Dedifferentiated amniotic fluid mesenchymal stem cell (primary cell): ENCODE measurements around the gene CAMSAP2.

Experiments
- DNase-seq: peaks from one replicate; pipeline ENCODE4 v3.0.0-alpha.2; 2016; ENCODE audit errors: extremely low spot score

Gene CAMSAP2, protein sequence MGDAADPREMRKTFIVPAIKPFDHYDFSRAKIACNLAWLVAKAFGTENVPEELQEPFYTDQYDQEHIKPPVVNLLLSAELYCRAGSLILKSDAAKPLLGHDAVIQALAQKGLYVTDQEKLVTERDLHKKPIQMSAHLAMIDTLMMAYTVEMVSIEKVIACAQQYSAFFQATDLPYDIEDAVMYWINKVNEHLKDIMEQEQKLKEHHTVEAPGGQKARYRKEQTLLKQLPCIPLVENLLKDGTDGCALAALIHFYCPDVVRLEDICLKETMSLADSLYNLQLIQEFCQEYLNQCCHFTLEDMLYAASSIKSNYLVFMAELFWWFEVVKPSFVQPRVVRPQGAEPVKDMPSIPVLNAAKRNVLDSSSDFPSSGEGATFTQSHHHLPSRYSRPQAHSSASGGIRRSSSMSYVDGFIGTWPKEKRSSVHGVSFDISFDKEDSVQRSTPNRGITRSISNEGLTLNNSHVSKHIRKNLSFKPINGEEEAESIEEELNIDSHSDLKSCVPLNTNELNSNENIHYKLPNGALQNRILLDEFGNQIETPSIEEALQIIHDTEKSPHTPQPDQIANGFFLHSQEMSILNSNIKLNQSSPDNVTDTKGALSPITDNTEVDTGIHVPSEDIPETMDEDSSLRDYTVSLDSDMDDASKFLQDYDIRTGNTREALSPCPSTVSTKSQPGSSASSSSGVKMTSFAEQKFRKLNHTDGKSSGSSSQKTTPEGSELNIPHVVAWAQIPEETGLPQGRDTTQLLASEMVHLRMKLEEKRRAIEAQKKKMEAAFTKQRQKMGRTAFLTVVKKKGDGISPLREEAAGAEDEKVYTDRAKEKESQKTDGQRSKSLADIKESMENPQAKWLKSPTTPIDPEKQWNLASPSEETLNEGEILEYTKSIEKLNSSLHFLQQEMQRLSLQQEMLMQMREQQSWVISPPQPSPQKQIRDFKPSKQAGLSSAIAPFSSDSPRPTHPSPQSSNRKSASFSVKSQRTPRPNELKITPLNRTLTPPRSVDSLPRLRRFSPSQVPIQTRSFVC (N-terminal part only)

DNA sequence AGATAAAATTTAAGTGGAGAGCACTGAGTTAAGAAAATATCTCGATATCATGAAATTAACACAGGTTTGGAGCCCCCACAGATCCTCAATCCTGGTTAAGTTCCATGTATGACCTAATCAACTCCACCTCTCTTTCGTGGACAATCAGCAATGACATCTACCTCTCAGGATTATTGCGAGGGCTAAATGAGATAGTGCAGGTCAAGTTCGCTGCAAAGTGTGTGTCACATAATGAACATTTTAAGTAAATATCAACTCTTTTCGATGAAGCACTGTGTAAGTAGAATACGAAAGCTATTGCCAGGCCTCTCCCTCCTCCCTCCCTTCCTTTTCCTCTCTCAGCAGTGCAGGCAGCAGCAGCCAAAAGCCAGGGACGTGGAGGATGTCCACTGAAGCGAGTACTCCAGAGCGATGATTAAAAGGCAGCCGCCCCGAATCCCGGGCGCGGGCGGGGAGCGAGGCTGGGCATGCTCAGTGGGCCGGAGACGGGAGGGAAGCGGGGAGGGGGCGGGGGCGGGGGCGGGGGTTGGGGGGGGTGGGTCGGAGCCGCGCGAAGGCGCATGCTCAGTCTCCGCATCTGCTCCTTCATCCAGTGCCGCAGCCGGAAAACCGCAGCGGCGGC, at the start of gene CAMSAP2:
TSS of gene CAMSAP2 (plus strand) at position 567 of the 622 bp plus-strand sequence. CDS start 935 bp downstream, outside the sequence.
- peak; percentile 89 for DNase-seq

DNA sequence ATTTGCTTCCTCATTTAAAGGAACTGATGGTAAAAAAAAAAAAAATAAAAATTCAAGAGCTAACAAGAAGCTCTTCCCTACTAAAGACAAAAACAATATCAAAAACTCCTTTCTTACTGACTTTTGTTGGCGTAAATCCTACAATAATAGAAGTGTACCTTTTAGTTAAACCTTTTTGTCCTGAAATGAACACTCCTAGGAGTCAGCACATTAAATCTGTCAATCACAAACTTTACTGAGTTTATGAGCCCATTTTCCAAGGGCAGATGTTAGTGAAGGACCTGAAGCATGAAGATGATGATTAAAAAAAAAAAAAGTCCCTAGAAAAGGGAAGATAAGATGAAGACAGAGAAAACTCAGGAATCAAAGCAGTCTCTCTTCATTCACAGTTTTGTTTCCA, 46.4 kb upstream of the CAMSAP2 start:
- DNase-seq, result no peak

DNA sequence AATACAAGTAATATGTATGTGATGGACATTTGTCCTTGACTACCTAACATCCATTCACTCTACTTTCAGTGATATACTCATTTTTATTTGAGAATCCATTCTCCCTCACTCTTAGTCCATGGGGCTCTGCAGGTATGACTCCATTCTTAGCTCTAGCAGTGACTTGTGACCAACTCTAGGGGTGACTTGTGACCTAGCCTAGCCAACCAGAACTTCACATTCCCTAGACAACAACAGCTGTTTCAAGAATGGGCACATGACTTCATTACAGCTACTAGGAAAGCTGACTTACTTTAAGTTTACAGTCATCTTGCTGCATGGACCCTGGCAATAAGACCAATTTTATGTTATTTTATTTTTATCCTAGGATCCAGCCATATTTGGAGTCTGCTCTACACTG, 45.4 kb upstream of the CAMSAP2 start:
- no peak for DNase-seq

DNA sequence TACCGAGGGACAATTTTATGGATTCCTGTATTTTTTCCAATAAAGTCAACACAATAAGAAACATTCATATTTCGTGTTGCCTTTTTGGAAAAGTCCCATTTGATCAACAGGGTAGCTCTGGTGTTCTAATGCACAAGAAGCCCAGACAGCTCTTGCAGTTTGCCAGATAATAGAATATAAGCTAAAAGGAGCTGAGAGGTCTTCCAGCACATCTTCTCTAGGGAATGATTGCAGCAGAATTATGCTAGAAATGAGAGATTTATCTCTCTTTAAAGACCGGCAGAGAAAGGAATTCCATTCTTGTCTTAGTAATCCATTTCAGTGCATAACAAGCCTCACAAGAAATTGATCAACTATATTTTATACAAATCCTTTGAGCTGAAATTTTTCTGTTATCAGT, 44.0 kb upstream of the CAMSAP2 start:
- DNase-seq, result no peak

DNA sequence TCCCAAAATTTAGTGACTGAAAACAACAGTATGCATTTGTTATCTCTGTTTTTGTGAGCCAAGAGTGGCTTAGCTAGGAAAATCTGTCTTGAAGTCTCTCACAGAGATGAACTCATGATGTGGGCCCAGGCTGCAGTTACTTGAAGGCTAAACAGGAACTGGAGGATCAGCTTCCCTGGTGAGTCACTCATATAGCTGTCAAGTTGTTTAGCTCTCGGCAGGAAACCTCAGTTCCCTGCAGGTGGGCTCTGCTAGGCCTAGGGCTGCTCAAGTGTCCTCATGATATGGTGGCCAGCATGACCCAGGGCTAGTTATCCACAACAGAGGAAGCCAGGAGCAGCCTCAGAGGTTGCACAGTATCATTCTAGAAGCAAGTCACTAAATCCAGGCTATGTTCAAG, 38.8 kb upstream of the CAMSAP2 start:
- DNase-seq, result no peak

DNA sequence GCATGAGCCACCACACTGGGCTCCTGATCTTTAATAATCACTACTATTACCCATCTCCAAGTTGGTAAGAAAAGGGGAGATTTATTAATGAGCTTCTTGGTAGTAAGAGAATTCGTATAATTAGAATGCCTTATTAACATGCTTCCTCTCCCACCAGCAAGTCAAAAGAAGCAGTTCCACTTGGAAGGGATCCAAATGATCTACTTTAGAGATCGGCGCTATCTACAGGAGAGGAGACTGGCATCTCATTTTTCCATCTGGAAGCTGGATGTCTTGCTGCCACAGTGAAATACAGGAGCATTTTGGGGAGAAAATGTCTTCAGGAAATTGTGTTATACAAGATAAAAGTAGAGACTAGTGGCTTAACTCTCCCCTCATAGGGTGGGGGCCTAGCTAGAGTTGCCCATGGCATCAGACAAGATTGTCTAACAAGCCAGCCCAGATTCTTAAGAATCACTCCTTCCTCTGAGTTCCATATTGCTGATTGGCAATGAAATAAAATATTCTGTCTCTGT, 33.6 kb upstream of the CAMSAP2 start:
- DNase-seq, result no peak

DNA sequence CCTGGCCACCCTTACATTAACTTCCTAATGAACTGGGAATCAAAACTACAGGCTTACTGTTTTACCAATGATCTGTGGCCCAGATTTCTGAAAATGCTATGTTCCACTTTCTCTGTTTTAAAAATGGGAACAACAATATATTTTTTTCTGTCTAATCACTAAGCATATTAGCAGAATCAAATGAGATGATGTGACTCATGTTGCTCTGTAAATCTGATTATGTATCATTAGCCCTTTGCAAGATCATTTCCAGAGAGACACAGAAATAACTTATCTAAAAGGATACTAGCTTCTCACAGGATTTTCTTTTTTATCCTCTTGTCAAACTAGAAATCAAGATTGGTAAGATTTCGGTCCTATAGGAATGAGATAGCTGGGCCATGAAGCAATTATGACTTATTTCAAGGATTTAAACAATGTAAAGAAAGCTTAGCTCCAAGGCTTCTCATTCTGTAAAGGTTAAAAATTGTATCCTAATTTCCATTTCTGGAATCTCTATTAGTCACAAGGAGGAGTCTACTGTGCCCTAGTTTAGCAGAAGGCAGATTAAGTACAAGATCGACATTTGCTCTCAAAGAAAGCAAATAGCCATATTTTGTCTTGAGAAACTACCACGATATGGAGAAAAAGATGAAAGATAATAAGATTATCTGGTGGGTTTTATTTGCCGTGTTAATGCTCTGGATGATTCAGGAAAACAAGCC, 32.4 kb upstream of the CAMSAP2 start:
- DNase-seq, result no peak

DNA sequence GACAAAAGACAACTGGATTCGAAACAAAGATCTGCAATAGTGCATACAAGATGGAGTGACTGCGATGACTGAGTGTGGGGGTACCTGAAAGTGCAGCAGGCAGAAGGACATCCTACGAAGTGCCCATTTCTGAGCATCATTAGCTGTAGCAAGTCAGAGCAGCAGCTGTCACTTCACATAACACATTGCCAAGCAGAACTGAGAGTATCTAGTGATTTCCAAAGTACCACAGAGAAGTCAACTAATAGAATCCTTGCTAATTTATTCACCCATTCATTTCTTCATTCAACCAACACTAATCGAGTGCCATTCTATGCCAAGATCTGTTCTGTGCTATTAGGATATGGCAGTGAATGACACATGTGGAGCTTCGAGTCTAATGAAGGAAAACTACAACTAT, 31.6 kb upstream of the CAMSAP2 start:
- no peak for DNase-seq

DNA sequence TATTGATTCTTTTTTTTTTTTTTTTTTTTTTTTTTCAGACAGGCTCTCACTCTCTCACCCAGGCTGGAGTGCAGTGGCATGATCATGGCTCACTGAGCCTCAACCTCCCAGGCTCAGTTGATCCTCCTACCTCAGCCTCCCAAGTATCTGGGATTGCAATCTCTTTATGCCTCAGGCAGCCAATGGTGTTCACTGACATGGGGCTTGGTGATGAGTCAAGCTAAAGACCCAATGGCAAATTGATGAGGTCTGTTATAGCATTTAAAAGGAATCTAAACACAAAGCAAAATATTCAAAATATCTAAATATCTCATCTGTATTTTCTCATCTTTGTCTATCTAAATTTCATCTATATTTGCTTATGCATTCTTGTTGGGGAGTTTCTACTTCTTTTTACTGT, 30.5 kb upstream of the CAMSAP2 start:
- no peak for DNase-seq

DNA sequence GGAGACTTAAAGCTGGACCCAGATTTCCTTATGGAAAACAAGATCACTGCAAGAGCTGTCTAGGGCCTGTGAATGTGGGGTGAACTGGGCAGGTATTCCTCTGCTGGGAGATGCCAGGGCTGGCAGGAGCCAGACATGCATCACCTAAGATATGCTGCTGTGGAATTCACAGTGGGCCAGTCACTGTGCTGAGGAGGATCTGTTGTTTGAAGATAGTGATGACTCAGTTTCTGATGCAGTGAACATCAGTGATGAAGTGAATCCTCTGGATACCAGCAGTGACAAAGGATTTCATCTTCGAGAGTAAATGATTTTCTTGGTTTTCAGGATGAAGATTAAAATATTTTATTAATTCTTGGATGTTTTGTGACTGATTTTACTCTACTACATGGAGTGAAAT, 29.9 kb upstream of the CAMSAP2 start:
- no peak for DNase-seq

DNA sequence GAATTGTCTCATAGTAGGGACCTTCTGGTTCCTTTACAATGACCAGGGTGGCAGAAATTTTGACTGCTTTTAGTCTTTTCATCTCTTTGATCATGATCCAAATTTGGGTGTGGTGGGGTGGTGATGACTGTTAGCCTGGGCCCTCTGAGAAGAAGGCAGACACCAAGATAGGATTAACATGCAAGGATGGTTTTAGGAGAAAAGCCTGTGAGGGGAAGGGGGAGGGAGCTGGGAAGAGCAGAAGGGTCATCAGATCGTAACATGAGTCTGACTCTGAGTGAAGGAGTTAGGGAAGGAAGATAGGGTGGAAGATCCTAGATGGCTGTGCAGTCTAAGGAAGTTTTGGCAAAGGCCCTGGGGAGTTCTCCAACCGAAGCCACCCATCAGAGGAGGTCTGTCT, 28.5 kb upstream of the CAMSAP2 start:
- DNase-seq, result no peak

DNA sequence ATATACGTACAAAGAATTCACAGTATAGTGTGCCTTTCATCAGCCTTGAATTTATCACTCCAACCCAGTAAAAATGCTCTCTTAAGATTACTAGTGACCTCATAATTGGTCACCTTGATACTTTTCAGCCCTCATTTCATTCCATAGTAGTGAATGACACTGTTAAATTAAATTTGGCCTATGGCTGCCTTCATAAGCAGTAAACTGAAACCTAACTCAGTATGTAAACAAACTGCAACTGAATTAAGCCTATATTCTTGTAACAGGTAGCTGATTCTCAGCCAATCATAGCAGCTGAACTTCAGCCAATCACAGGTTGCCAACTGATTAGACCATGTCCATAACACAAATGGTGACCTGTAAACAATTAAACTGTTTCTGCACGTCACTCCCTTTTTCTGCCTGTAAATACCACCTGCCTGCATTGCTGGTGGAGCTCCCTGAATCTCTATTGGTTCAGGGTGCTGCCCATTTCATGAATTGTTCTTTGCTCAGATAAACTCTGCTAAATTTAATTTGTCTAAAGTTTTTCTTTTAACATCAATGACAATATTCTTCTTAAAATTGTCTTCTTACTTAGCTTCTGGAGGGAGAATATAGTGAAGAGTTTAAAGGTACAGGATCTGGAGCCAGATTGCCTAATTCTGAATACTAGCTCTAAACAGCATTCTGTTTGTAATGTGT, 24.0 kb upstream of the CAMSAP2 start:
- no peak for DNase-seq

DNA sequence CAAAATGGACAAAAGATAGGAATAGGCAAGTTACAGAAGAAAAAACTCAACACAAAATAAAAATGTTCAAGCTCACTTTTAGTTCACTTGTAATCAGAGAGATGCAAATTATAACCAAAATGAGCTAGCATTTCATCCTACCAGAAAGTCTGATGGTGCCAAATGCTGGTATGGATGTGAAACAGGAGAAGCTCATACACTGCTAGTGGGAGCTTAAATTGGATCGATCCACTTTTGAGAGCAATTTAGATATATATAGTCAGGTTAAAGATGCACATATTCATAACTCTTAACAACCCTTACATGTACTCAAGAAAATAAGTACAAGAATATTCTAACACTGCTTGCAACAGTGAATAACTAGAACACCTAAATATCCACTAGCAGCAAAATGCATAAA, 18.5 kb upstream of the CAMSAP2 start:
- no peak for DNase-seq

DNA sequence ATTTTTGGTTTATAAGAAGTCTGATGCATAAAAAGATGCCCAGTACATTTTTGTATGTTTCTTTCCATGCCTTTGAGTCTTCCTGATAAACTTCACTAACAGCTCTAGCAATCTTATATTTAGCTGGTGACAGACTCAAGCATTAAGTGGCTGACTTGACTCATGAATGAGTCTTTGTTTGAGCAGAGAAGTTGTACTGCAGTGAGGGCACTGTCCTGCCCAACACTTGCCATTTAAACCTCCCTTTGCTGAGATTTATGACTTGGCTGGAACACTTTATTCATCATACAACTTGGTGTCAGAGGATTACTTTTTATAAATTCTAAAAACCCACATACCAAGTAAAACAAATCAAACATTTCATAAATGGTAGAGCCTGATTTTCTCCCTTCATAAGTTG, 14.6 kb upstream of the CAMSAP2 start:
- no peak for DNase-seq

DNA sequence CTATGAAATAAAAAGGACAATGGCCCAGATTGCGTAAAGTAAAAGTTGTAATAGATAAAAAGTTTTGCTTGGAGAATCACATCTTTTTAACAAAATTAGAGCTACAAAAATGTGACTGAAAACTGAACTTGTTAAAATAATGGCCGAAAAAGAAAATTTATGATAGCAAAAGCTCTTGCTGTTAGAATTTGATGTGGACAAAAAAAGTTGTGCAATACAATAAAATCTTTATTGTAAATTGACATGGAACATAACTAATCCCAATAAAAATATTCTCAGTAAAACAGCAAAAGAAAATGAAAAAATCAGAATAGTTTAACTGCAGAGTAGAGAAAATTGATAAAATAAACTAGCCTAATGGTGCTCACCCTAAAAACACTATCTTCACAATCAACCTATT, 11.4 kb upstream of the CAMSAP2 start:
- DNase-seq, result no peak

DNA sequence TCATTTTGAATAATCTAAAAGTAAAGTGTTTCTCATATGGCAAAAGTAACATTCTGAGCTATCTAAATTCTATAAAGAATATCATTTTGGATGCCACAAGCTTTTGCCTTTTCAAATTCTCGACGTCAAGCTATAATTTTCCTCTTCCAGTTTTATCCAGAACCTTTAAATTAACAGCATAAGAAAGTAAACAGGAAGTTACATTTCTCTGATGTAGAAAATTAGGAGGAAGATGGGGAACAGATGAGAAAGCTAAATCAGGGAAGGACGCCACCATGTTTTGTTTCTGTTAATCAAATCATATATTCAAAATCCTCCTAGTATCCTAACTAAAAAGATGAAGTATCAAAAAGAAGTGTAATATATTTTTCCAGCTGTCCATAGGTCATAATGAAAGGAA, 8.8 kb upstream of the CAMSAP2 start:
- no peak for DNase-seq

DNA sequence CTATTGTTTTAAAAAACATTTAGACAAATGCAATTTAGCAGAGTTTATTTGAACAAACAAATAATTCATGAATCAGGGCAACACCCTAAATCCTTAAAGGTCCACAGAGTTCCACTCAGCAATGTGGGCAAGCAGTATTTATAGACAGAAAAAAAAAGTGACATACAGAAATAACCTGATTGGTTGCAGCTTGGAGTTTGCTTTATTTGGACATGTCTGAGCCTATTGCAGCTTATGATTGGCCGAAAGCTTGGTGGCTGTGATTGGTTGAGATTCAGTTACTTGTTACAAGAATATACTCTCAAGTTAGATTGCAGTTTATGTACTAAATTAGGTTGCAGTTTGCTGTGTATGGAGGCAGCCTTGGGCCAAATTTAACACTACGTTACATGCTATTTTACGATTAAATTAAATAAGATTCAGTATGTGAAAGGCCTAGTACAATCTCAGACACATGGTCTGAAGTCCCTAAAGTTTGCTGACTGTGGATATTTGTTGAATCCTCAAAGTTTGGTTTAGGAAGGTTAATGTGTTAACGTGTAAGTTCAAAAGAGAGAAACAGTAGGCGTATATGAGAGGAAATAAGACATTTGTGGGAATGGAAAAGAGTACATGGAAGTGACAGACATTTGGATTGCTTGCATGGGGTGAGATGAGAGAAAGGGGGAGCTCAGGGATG, 6.9 kb upstream of the CAMSAP2 start:
- DNase-seq, result no peak

DNA sequence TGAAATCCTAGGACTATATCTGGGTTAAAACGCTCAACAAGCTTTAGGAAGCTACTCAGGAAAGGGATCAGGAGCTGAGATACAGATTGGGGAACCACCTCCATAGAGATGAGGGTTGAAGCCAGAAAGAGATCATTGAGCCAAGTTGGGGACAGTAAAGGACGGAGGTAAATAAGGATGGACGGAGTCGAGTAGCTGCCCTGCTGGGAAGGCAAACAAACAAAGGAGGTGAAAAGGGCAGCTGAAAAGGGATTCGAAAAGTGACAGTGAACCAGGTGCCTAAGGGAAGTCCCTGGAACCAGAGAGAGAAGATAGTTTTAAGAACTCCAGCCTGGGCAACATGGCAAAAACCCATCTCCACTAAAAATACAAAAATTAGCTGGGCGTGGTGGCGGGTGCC, 6.3 kb upstream of the CAMSAP2 start:
- DNase-seq, result no peak

DNA sequence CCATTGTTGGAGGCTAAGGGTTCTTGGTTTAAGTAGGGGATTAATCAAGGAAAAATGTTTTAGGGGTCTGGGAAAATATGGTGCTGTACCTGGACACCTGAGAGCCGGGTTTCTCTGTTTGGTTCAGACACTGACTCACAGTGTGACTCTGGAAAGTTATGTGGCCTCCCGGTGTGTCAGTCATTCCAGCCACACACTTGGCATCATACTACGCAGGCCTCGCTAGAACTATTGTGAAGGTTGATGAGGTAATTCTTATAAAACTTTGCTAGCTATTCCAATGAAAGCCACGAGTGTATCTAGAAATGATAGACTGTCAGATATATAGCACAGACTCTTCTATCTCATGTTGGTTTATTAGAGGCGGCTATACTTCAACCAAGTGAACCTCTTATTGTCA, 4.8 kb upstream of the CAMSAP2 start:
- no peak for DNase-seq

DNA sequence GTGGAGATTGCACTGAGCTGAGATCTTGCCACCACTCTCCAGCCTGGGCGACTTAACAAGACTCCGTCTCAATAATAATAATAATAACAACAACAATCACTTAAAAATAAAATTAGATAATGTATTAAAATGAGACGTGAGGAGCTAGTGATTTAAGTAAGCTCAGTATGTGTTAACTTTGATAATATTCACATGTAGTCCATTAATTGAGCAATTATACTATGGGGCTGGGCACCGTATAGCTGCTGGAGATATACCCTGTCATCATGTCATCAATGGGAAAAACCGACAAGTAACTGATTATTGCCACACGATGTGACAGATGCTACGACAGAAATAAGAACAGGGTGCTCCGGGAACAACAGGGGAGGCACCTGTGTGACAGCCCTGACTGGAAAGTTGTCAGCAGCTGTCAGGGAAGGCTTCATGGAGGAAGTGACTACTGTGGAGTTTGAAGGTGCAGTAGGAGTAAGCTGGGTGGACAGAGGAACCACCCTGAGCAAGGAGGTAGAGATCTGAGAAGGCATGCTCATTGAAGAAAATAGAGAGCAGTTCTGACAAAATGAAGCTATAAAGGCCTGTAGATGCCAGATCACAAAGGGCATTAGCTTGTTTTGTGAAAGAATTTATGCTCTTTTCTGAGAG, 924 bp upstream of the CAMSAP2 start:
- no peak for DNase-seq
